ENCODE data around the gene MYBPHL.

- TF ChIP-seq RCOR1 (IDR thresholded peaks at IDR 0.05; ENCODE audit: low read length) (no peak), POLR2AphosphoS5 (IDR thresholded peaks at IDR 0.05; ENCODE audit: low read depth, low read length) (no peak)
Observed at GRCh38 chr1:109246141-109246551, 60.7 kb downstream of the MYBPHL start.
